Heart left ventricle (tissue), 13 donors: Measurements from ENCODE around the gene CTF1.

Experiments
- CTCF ChIP-seq, 12 donors: fragments of 200-600 bp; sonication (generic) in 4 of 12; IDR thresholded peaks; one replicate each; pipeline versions ENCODE4 v1.5.0 to v1.8.0; 2018 to 2022; ENCODE audit warnings: antibody characterized with exemption in 12 of 12, mild to moderate bottlenecking in 5 of 12
- POLR2A ChIP-seq, 2 donors: fragments of 450-650 bp; IDR thresholded peaks; one replicate each; pipeline ENCODE4 v1.6.1; 2017; ENCODE audit warnings: antibody characterized with exemption in 2 of 2, mild to moderate bottlenecking in 2 of 2, moderate library complexity in 2 of 2
- donor health status: ischemic (EF 13 %, LVEDD 7.1; RV severe dilation, severe dysfunction).
- donor health status: DM: no; HTN: yes; CAD: no.
- donor health status: DM: no; HTN: no; CAD: no.
- donor health status: ischemic (EF 25% LVEDD 6.9; RV normal size, moderate dysfunction).
- donor health status: ischemic (EF 25% LVEDD 5.7; RV mildly dilated, moderate dysfunction).
- donor health status: ischemic (EF 35%, LVEDD 5.7; RV mildly dilated, moderate dysfunction).
- donor health status: nonischemic (EF 11% LVEDD 7.7; RV severe dilation, severe dysfunction).
- donor health status: DM: yes; HTN: yes; CAD: no.
- donor health status: PGD.
- donor health status: ischemic (EF 29% LVEDD 5.4; RV normal size, mild dysfunction).
- donor health status: nonischemic (EF 23%, LVEDD 6.1; RV moderate dilation, normal function).

GRCh38 chr16:30924913-30925631 is 28.7 kb downstream of the CTF1 start:
- TF ChIP-seq POLR2A (IDR thresholded peaks at IDR 0.05) (no peak), CTCF (IDR thresholded peaks at IDR 0.05) (no peak)
